Activated CD8-positive, alpha-beta T cell treated with anti-CD3 and anti-CD28 coated beads for 36 hours (primary cell): ENCODE data around the gene MACC1. TPM values are rescaled to one million over a fixed set of nuclear protein-coding genes. Genes with fewer than 3 reads are reported as not detected.

Source experiments
- ATAC-seq: fragments of 200-7000 bp; cut with Tn5 transposase; one replicate; pipeline ENCODE4 v1.10.0; 2021; ENCODE audit warnings: mild to moderate bottlenecking, moderate library complexity
- CTCF ChIA-PET: fragments of 350-600 bp; sonication (Branson Sonifier 250); formaldehyde crosslinking; loops from one replicate; lab custom pipeline; 2021; ENCODE audit warnings: antibody characterized with exemption; lab: Charles Lee
- POLR2A ChIA-PET: fragments of 350-600 bp; sonication (Branson Sonifier 250); formaldehyde crosslinking; loops from one replicate; lab custom pipeline; 2021; ENCODE audit warnings: antibody characterized with exemption; lab: Charles Lee
- DNase-seq: peaks from one replicate; pipeline ENCODE4 v3.0.0-alpha.2; 2020
- H3K27ac Mint-ChIP-seq: one replicate; pipeline ENCODE4 v1.8.0; 2021; ENCODE audit warnings: mild to moderate bottlenecking, mixed read lengths
- H3K27me3 Mint-ChIP-seq: one replicate; pipeline ENCODE4 v1.8.0; 2021; ENCODE audit warnings: mixed read lengths
- H3K36me3 Mint-ChIP-seq: one replicate; pipeline ENCODE4 v1.8.0; 2021; ENCODE audit warnings: low read depth, mixed read lengths
- H3K4me1 Mint-ChIP-seq: one replicate; pipeline ENCODE4 v1.8.0; 2021; ENCODE audit warnings: low read depth, mixed read lengths
- H3K4me3 Mint-ChIP-seq: one replicate; pipeline ENCODE4 v1.8.0; 2021; ENCODE audit warnings: mild to moderate bottlenecking, moderate library complexity, mixed read lengths
- H3K9me3 Mint-ChIP-seq: one replicate; pipeline ENCODE4 v1.8.0; 2021; ENCODE audit warnings: mixed read lengths
- intact Hi-C: fragments of 100-400 bp; cut with micrococcal nuclease; formaldehyde crosslinking; loops from one replicate; pipeline ENCODE4 v1.10.0; 2022
- total RNA-seq, 2 experiments: library from RNA; stranded (reverse); gene quantifications; one replicate each; pipeline ENCODE4 v1.2.3, GENCODE V29; 2021
- TF ChIP-seq, protein P1 (sequence below): fragments of 200-600 bp; IDR thresholded peaks from one replicate; pipeline ENCODE4 v1.8.0; 2022; ENCODE audit warnings: antibody characterized with exemption, mild to moderate bottlenecking

MACC1 gene
- total RNA-seq, 2 experiments from 2014 or later: 0.14 to 0.38 TPM

DNA sequence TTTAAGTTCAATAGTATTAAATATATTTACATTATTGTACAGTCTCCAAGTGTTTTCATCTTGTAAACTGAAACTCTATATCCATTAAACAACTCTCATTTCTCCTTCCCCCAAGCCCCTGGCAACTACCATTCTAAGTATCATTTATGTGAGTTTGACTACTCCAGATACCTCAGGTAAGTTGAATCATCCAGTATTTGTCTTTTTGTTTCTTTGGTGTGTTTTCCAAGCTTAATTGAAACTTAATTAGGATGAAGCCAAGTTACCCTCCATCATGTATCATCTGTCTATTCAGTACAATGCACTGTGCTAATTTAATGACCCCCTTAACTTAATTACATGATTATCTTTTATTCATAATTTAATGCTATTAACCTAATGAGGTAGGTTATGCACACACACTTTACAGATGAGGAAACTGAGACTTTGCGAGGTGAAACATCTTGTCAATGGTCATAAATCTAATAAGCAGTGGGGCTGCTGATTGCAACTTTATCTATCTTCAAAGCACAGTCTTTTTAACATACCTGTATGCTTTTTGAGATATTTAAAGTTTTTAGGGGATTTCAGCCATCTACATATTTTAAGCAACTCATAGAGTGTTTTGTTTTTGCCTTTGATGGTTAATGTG, 663 bp downstream of the MACC1 start:
- intact Hi-C loops: no loop called here
- ATAC-seq: no peak
- CTCF ChIA-PET: interaction anchor here (1.3 kb wide), 1 partner anchor 21 kb away, joined by 3 read pairs; no protein-coding TSS in a partner anchor
- no peak for DNase-seq
- no peaks in the 10 kb centered on the region for H3K9me3 Mint-ChIP-seq
- peaks cover 16% of the 10 kb centered on the region for H3K4me1 Mint-ChIP-seq
- H3K27ac Mint-ChIP-seq: no peak overlapping the region
- H3K4me3 Mint-ChIP-seq: no peak overlapping the region
- H3K36me3 Mint-ChIP-seq: no peaks in the 10 kb centered on the region
- H3K27me3 Mint-ChIP-seq: peaks cover 5% of the 10 kb centered on the region
- POLR2A ChIA-PET: no interaction called here
- TF ChIP-seq, protein P1, sequence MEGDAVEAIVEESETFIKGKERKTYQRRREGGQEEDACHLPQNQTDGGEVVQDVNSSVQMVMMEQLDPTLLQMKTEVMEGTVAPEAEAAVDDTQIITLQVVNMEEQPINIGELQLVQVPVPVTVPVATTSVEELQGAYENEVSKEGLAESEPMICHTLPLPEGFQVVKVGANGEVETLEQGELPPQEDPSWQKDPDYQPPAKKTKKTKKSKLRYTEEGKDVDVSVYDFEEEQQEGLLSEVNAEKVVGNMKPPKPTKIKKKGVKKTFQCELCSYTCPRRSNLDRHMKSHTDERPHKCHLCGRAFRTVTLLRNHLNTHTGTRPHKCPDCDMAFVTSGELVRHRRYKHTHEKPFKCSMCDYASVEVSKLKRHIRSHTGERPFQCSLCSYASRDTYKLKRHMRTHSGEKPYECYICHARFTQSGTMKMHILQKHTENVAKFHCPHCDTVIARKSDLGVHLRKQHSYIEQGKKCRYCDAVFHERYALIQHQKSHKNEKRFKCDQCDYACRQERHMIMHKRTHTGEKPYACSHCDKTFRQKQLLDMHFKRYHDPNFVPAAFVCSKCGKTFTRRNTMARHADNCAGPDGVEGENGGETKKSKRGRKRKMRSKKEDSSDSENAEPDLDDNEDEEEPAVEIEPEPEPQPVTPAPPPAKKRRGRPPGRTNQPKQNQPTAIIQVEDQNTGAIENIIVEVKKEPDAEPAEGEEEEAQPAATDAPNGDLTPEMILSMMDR: no peak

DNA sequence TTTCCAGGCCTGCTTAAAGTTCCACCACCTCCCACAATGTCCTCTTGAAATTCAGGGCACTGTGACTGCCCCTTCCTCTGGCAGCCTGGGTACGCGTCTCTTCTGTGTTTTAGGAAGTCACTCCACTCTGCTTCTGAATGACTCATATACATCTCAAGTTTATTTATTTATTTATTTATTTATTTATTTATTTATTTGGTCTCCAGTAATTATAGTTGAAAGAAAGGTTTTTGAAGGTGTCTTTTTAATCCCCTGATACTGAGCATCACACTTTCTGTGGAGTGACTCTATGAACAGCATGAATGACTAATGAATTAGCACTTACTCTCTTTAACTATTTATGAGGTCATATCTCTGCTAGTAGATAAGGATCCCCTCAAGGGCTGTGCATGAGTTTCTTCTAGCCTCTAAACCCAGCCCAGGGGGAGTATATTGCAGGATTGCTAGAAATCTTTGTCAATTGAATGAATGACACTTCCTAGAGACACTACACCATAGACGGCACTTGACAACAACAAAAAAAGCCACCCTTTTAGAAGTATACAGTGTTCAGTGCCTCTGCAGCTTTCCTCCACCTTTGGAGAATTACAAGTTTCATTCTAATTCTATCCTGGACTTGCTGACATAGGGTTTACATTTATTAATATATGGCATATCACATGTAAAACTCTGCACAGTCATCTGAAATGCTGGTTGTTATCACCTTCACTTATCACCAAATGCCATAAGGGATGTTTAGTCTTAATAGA, 2.1 kb downstream of the MACC1 start:
- Mint-ChIP-seq H3K9me3 (no peaks in the 10 kb centered on the region), H3K4me3 (no peak overlapping the region), H3K36me3 (no peaks in the 10 kb centered on the region), H3K27me3 (peaks cover 2% of the 10 kb centered on the region), H3K27ac (no peak overlapping the region), H3K4me1 (peaks cover 13% of the 10 kb centered on the region)
- intact Hi-C loops: no loop called here
- POLR2A ChIA-PET: no interaction called here
- CTCF ChIA-PET: no interaction called here
- no peak for ATAC-seq
- TF ChIP-seq, protein P1: no peak
- DNase-seq: no peak

DNA sequence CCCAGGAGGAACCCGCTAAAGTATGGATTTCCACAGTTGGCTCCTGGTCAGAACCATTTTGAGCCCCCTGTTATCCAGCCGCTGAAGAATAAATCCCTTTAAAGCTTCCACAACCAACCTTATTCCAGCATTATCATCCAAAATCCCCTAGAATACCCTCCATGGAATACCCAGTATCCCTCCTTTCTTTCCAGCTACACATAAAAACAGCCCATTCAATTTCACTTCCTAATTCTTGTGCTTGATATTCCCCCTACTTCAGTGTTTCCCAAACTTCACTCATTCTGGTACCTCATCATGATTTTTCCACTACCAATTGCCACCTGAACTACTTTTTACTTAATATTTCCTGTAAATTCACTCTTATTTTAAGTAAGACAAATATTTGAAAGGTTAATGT, 3.1 kb downstream of the MACC1 start:
- TF ChIP-seq, protein P1: no peak
- Mint-ChIP-seq H3K27ac (no peak overlapping the region), H3K36me3 (no peaks in the 10 kb centered on the region), H3K4me3 (no peak overlapping the region), H3K4me1 (peaks cover 9% of the 10 kb centered on the region), H3K9me3 (peaks cover 2% of the 10 kb centered on the region), H3K27me3 (peaks cover 2% of the 10 kb centered on the region)
- intact Hi-C loops: no loop called here
- no peak for ATAC-seq
- no peak for DNase-seq
- CTCF ChIA-PET: no interaction called here
- POLR2A ChIA-PET: interaction anchor here (1.1 kb wide), 1 partner anchor 23 kb away, joined by 3 read pairs; no protein-coding TSS in a partner anchor

DNA sequence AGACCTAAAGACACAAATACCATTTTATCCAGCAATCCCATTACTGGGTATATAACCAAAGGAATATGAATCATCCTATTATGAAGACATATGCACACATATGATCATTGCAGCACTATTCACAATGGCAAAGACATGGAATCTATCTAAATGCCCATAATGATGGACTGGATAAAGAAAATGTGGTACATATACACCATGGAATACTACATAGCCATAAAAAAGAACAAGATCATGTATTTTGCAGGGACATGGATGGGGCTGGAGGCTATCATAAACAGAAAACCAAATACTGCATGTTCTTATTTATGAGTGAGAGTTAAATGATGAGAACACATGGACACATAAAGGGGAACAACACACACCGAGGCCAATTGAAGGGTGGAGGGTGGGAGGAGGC, 3.8 kb downstream of the MACC1 start:
- CTCF ChIA-PET: no interaction called here

More for the DNA sequence above, 3.8 kb downstream of the MACC1 start:
- no peaks in the 10 kb centered on the region for H3K36me3 Mint-ChIP-seq
- POLR2A ChIA-PET: interaction anchor here (1.1 kb wide), 1 partner anchor 22 kb away, joined by 3 read pairs; no protein-coding TSS in a partner anchor
- no peak overlapping the region for H3K27ac Mint-ChIP-seq
- peaks cover 6% of the 10 kb centered on the region for H3K4me1 Mint-ChIP-seq
- no peak overlapping the region for H3K4me3 Mint-ChIP-seq
- H3K27me3 Mint-ChIP-seq: peaks cover 2% of the 10 kb centered on the region
- intact Hi-C loops: no loop called here
- H3K9me3 Mint-ChIP-seq: peaks cover 3% of the 10 kb centered on the region
- no peak for DNase-seq
- TF ChIP-seq, protein P1: no peak
- no peak for ATAC-seq
